A549 treated with ZK216348 at 1 μM for 4 hours (cell line): ENCODE results near the gene CBLN4. TPM values are rescaled to one million over a fixed set of nuclear protein-coding genes. Genes with fewer than 3 reads are reported as not detected.

Experiments used
- total RNA-seq: library from RNA; stranded (reverse); fragments of 200-300 nt; extraction: Qiagen RNA extraction; gene quantifications from 5 replicates; pipeline ENCODE4 v1.2.3, GENCODE V29; 2022; ENCODE audit warnings: low read depth

The CBLN4 gene
- not detected in 5 replicates for total RNA-seq

GRCh38 chr20:56005389-56005715 lies at the start of gene CBLN4:
Gene CBLN4, minus strand, starts transcription at chr20:56005519. Its CDS starts 1,348 bp downstream, at chr20:56004171.

Other genes with a start within 250 kb of the CBLN4 start
- not detected in 5 replicates for gene MC3R, start 243.2 kb upstream of the CBLN4 start, total RNA-seq